HG03558 (cell line): ENCODE results near the gene RNASEL.

Experiments used
- ATAC-seq: cut with Tn5 transposase; IDR thresholded peaks from one replicate; pipeline ENCODE4 v1.9.1; 2021; ENCODE audit warnings: moderate number of reproducible peaks; ENCODE audit not compliant: unreplicated experiment; ENCODE audit errors: extremely low read depth

RNASEL gene

DNA sequence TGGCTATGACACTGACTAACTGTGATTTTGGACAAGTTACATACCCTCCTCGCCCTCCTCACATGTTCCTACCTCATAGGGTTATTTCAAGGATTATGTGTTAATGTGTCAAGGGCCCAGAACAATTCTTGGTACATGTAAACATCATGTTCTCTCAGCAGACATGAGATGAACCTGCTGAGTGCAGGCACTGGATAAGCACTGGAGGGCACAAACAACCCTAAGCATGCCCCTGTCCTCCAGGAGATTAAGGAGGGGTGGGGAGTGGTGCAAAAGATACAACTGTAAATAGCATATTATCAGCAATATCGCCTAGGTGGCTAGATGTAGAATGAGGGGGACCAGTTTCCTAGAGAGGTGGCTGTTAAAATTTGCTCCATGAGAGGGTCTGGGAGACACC is 32.9 kb upstream of the RNASEL start:
- no peak for ATAC-seq

DNA sequence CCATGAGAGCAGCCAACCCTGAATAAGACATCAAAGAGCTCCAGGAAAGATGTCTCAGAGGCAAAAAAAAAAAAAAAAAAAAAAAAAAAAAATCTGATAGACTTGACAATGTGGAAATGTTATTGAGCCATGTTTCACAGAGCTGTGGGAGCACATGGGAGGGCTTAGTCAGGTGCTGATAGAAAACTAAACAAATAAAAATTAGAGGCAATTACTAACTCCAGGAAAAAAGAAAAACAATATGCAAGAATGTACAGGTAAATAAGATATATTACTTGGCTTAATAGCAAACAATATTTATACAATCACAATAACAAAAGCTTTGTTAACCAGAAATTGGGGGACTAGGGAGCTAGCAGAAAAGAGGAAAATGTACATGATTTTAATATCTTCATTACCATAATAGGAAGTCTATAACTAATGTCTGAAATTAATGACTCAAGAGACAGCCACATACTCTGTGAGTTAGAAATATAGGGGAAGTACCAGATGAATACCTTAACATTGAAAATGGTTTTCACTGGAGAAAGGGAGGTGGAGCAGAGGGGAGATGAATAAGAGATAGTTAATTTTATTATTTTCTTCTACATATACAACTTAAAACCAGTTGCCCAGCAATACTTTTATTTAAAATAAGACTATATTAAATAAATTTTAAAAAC is 32.0 kb upstream of the RNASEL start:
- no peak for ATAC-seq

DNA sequence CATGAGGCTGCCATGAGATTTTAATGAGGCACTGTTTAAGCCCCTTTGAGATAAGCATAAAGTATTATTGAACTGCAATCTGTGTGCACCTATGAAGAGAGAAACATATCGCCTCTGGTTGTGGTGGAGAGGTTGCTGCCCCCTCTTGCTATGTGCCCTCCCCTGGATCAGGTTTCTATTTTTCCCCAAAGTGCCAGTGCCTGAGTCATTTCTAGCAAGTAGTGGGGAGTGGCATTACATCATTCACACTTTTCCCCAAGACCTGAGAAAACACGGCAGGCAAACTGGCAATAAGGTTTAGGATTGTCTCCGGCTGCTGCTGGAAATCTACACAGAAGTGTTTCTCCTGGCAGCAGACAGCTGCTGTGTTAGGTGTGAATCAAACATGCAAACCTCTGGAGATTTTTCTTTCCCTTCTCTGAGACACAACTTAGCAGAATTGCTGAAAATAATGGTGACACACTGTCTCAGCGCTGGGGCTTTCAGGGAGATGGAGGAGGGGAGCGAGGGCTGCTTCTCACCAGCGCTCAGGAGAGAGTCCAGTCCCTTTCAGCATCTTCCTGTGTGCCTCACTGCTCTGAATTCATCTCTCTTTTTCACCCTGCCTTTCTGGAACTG is 28.8 kb upstream of the RNASEL start:
- ATAC-seq: no peak

DNA sequence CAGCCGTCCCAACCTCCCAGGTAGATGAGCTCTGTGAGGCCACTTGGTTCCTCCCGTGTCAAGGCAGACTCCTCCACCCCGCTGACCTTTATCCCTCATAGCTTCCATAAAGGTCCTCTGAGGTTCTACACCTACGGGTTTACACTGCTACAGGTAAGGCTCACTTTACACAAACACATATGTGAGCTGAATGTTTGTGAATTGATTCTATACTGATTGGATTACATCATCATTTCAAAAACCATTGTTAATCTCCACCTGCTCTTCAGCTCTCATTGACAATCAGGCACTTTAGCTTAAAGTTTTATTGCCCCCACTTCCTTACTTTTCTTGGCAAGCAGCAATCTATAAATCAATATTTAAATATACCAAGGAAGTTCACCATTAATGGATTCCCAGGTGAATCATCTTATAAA is 28.0 kb upstream of the RNASEL start:
- no peak for ATAC-seq

DNA sequence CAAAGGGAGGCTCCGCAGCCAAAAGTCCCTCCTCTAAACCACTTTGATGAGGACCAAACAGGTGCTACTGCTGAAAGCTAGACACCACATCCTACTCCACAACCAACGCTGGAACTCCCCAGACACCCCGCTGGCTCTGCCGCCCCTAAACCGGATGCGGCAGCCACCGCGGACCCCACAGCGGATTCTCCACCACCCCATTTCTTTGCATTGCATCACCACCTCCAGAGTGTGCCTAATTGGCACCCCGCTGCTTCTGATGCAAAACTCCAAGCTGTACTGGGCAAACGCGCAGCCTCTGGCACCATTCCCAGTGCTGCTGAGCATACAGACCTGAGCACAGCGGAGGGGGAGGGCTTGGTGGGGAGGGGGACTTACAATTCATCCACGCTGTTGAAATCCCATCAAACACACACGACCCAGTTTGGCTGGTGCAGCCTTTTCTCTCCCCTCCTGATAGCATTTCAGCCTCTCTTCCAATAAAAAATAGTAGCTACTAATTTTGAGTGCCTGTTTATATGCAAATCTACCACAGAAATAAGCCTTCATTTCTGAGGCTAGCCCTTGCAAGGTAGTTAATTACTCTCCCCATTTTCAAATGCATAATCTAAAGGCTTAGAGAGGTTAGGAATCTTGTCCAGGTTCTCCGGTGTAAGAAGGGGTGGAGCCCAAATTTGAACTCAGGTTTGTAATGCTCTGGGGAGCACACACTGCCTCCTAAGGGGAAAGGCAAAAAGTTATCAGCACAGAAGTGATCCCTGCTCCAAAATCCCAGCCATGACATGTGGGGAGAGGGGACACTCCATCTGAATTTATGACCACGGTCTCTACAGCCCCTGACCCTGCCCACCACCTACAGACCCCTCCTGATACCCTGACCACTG is 27.3 kb upstream of the RNASEL start:
- peak; percentile 61 for ATAC-seq

DNA sequence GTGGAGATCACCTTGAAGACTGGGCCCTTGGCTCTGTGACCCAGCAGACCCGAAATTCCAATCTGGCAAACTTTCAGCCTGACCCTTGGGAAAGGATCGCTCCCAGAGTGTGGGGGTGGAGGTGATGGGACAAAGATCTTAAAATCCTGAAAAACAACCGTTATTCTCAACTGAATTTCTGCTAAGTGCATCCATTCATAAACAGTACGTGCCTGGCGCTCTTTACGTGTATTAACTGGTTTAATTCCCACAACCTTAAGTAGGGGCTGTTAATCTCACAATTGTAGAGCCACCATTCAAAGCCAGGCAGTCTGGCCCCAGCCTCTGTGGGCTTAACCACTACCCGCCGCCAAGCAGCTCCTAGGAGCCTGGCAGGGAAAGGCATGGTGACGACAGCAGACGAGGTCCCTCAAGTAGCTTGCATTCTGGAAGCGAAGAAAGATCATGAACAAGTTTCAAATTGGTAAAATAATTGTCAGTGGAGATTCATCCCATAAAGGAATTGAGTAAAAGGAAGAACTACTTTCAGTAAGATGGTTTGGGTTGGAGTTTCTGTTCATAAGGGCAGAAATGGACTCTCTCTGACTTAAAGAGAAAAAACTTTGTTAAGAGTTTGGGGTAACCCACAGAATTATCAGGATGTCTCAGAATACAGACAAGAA is 26.5 kb upstream of the RNASEL start:
- peak; percentile 6 for ATAC-seq

DNA sequence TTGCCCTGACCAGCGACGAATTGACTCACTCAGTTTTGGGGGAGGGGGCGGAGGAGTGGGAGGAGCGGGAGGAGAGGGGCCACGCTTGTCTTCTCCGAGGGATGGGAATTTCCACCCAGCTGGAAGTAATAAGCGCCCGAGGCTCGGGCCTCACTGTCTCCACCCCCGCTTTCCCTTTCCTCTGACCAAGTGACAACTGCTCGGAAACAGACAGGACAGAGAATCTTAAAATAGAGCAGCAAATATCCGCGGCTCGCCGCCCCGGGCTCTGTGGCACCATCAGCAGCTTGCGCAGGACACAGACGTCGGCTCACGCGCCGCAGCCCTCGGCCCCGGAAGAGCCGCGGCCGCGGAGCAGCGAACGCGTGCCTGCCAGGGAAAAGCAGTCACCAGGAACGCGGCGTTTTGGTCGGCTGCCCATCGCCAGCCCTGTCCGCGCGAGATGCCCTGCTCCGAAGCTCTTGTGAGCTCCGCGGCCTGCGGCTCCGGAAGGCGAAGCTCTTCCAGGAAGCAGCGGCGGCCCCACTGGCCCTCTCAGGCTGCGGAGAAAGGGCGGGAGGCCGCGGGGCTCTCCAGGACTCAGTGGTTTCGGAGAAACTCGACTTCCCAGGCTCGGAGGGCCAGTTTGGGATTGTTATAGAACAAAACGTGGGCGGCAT is 25.9 kb upstream of the RNASEL start:
- ATAC-seq: peak; percentile 20

DNA sequence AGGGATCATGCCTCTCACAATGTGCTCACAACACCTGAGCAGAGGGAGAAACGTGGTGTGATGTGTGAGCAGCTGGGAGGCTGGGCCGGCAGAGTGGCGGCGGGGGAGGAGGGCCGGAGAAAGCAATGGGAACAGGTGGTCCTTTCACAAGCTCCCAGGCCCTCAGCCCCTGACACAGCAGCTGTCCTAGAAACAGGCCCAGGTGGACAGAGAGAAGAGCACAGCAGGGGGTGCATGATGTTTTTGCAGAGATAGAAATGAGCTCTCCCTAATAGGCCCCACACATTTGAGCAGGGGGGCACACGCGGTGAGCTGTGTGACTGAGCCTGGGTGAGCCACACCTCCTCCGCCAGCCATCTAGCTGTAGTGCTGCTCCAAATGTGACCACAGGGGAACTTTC is 22.7 kb upstream of the RNASEL start:
- no peak for ATAC-seq

DNA sequence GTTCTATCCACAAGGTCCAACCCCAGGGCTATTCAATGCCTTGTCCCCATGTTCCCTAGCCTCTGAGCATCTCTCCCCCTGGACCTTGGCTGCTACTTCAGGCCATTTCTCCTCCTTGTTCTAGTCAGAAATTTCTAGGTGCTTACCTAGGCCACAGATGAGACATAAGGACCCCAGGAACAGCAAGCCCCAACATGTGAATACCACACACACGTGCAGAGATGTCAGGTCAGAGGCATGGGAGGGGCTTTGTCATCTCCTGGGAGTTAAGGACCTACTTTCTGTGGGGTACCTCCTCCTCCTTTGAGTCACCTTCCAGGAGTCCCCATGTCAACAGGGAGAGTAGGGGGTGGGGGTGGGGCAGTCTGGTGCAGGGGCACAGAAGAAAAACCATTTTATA is 22.3 kb upstream of the RNASEL start:
- ATAC-seq: no peak

DNA sequence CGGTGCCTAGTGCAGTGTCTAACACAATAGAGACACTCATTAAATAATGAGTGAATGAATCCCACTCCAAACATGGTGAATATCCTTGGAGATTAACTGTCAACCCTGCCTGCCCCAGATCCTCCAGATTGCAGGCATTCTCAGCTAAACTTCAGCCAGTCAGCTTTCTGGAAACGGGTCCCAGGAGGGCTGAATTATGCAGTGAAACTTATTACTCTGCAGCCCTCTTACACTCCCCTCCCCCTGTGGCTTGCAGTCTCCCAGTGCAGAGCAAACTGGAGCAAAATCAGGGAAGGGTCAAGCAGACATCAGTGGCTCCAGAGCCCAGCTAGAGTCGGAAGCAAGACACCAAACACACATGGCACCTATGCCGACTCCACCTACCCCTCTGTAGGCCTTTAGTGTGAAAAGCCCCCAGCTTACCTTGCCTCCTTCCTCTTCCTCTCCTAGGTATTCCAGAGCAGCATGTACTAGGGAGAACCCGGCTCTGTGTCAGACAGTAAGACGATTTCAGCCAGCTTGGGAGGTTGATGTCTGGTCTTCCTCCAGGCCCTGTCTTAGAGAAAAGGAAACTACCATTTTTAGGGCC is 21.6 kb upstream of the RNASEL start:
- no peak for ATAC-seq

DNA sequence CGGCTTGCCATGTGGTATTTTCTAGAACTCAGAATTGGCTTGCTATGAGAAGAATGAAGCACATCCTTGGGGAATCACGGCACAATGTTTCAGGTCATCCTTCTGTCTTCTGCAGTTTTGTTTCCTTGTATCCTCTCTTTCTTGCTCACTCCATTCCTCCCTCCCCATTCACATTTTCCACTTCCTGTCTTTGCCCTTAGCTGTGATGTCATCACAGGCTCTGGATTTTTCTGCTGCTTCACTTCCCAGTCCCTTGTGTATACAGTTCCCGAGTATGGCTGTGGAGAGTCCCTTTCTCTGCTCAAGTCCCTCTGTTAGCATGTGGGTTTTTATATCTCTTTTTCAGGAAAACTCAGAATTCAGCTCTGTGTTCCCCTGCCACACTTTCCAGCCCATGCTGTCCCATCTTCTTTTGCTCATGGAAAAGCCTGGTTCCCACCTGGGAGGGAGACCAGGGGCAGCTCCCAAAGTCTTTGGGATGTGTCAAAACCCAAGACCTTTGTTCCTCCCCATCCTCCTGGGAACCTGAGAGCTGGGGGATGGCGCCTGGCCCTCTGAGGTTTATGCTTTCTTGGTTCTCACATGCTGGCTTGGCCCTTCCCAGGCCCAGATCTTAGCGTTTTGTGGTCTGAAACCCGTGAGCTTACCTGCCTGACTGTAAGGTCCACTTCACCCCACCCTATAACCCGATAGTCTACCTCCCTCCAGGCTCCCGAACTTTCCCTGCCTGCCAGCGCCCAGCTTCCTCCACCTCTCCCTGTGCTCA is 20.0 kb upstream of the RNASEL start:
- ATAC-seq: no peak

DNA sequence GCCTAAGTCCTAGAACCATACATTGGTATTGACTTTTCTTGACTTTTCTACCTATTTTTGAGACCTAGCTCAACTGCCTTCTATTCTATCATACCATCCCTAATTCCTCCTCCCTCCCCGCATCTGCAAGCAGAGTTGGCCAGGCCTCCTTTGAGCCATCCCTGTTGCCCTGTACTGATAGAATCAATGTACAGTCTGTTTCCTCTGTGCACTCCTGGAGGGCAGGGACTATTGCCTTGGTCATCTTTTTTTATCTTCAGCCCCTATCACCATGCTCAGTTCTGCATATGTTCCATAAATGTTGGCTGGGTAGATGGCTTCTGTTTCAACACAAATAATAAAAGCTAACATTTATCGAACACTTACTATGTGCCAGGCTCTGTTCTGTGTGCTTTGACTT is 19.2 kb upstream of the RNASEL start:
- ATAC-seq: no peak

DNA sequence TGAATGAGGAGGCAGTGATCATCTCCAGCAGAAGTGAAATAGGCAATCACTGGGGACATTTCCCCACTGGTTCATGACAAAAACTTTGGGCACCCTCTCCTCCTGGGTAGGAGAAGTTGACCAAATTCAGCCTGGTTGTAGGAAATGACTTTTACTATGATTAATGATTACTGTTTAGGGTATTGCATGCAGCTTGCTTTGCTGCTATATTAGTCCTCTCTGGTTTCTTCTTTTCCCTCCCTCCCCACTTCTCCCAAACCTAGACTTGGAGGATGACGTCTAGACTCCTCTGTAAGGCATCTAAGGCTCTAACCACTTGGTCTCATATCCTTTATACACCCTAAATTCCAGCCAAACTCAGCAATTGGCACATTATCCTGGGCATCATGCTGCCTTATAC is 18.5 kb upstream of the RNASEL start:
- no peak for ATAC-seq

DNA sequence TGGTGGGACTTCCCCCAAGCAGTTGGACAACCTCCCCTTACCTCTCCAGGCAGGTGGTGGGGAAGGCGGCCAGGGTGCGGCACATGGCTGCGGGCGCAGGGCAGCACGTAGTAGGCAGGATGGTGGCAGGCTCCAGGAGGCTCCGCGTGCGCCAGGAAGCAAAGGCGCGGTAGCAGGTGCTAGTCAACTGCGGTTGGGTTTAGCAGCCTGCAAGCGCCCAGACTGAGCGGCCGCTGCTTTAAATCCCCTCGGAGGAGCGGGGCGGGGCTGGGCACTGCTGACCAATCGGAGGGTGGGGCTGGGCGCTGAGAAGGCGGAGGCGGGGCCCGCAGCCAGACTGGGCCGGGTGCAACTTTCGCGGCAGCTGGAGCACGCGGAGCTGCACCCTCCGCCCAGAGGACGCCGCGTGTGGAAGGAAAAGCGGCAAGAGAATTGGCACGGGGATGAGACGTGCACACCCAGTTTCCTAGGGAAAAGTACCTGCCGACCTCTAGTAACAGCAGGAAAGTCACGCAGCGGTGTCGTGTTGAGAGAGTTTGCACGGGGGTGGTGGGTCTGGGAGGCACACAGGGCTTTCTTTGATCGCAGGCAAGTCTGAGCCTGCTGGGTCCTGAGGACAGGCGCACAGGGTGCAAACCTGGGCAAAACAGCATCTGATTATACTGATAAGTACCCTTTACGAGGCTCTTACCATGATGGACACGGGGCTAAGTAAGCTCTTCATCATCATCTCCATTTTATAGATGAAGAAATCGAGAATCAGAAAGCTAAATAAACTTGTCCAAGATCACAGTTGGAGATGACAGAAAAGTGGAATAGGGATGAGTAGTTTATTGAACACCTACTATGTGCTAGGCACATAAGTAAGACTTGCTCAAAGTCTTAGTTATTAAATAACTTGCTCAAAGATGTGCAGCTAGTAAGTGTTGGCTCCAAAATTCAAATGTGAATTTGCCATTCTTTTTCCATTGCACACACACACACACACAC is 15.4 kb upstream of the RNASEL start, which contains the start of gene RGS16:
RGS16 (minus strand) TSS at position 215 of the 990 bp plus-strand sequence; CDS start at position 85, 130 bp downstream.
- ATAC-seq: peak; percentile 55

DNA sequence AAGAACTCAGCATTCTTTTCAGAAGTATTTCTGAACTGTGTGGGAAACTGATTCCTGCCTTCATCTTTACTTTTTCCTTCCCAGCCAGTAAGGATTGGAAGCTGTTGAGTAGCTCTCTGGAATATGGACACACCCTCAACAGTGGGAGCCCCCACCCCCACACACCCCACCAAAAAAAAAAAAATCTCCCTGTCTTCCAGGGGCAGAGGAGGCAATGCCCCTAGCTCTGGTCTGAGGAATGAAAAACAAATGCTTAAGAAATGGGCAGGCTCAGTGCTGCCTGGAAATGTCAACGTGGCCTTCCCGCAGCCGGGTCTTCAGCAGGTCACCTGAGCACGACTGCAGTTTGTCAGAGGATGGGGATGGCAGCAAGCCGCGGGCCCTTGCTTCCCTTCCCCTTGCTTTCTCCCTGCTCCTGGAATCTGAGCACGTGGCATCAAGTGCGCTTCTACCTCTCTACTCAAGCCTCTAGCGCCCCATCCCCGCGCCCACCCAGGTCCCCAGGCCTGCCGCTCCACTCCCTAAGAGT is 14.7 kb upstream of the RNASEL start:
- ATAC-seq: peak; percentile 2

DNA sequence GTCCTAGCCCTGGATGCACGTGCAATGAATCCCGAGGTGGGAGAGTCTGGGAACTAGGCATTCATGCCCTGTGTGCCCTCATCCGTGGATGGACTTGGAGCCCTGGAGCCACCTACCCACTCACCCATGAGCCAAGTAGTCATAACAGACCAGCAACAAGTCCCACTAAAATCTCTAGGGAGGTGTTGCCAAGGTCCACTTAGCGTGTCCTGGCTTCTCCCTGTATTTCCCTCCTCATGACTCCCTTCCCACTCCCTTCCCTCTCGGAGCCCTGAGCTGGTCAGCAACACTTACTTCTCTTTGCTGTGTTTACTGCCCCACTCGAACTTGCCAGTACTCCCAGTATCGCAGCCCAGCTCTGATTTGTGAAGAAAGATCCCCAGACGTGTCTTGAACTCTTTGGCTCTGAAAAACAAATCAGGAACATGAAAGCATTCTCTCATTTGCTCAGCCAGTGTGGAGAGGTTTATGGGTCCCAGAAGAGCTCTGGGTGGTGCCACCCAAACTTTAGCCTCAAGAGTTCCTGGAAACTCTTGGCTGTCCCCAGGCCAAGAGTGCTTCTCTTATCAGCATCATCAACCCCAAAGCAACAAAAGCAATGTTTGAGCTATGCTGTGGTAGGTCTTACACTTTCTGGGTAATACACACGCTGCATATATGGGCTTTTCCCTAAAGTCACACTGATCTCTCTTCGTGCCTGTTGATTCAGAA is 14.0 kb upstream of the RNASEL start:
- no peak for ATAC-seq

DNA sequence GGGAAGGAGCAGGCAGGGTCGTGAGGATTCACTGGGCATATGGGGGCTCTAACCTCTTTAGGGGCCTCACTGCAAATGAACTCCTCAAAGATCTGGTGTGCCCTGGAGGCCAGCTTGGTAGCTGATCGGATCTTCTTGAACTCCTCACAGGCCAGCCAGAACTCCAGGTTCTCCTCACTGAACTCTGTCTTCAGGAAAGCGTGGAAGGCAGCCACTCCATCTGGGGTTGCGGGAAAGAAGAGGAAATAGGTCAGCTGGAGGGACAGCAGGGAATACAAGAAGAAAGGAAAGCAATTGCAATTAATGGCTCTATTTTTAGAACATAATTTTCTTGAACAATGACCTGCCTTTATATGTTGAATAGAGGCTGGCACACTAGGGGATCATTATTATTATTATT is 12.9 kb upstream of the RNASEL start:
- ATAC-seq: no peak
